ENCODE measurements around the gene LRRC8A. TPM values are rescaled to one million over a fixed set of nuclear protein-coding genes. Genes with fewer than 3 reads are reported as not detected.
"Not testable (repeated sequence)": the region's sequence is repeated elsewhere in the genome, so short reads cannot be mapped to it uniquely, and the experiment has no call there.

The LRRC8A gene
- total RNA-seq, 1 donor from 2014 or later, result 49.7 TPM

GRCh38 chr9:128943832-128944620 is 62.1 kb downstream of the LRRC8A start:
- Mint-ChIP-seq H3K27me3 (ENCODE audit: low read depth) (no peaks in the 10 kb centered on the region), H3K4me1 (peaks cover 31% of the 10 kb centered on the region), H3K27ac (ENCODE audit: unreplicated experiment) (no peak overlapping the region)

GRCh38 chr9:128944966-128945365 is 63.0 kb downstream of the LRRC8A start:
- not testable (repeated sequence) for H3K9me3 Mint-ChIP-seq; DNase-seq (ENCODE audit: low read depth, low spot score); H3K27me3 Mint-ChIP-seq (ENCODE audit: low read depth); H3K36me3 Mint-ChIP-seq (ENCODE audit: low read depth); H3K27ac Mint-ChIP-seq (ENCODE audit: unreplicated experiment)
- H3K4me3 Mint-ChIP-seq, result peak overlapping the region; percentile 31
- peaks cover 31% of the 10 kb centered on the region for H3K4me1 Mint-ChIP-seq

More at GRCh38 chr9:128943832-128944620, 62.1 kb downstream of the LRRC8A start:
- Mint-ChIP-seq H3K36me3 (ENCODE audit: low read depth) (peaks cover 7% of the 10 kb centered on the region), H3K9me3 (no peaks in the 10 kb centered on the region), H3K4me3 (peak overlapping the region; percentile 47)
- no peak for DNase-seq (ENCODE audit: low read depth, low spot score)
- no peak for TF ChIP-seq CTCF (conservative IDR thresholded peaks at IDR 0.05)

- no peak for DNase-seq (ENCODE audit: low read depth, low spot score)
- Mint-ChIP-seq H3K27ac (ENCODE audit: unreplicated experiment) (no peak overlapping the region), H3K4me3 (peak overlapping the region; percentile 97), H3K4me1 (peaks cover 24% of the 10 kb centered on the region), H3K27me3 (ENCODE audit: low read depth) (no peaks in the 10 kb centered on the region), H3K9me3 (no peaks in the 10 kb centered on the region), H3K36me3 (ENCODE audit: low read depth) (peaks cover 7% of the 10 kb centered on the region)
- no peak for TF ChIP-seq CTCF (conservative IDR thresholded peaks at IDR 0.05)
Measured at GRCh38 chr9:128945798-128946501, 64.0 kb downstream of the LRRC8A start.

- Mint-ChIP-seq H3K9me3 (no peaks in the 10 kb centered on the region), H3K27ac (ENCODE audit: unreplicated experiment) (peak overlapping the region; percentile 98), H3K4me3 (peak overlapping the region; percentile 97), H3K27me3 (ENCODE audit: low read depth) (no peaks in the 10 kb centered on the region), H3K4me1 (peaks cover 23% of the 10 kb centered on the region), H3K36me3 (ENCODE audit: low read depth) (peaks cover 7% of the 10 kb centered on the region)
- TF ChIP-seq CTCF (conservative IDR thresholded peaks at IDR 0.05), result no peak
- no peak for DNase-seq (ENCODE audit: low read depth, low spot score)
Measured at GRCh38 chr9:128946571-128947276, 64.8 kb downstream of the LRRC8A start.

- Mint-ChIP-seq H3K27me3 (ENCODE audit: low read depth) (no peaks in the 10 kb centered on the region), H3K4me3 (peak overlapping the region; percentile 97), H3K36me3 (ENCODE audit: low read depth) (peaks cover 7% of the 10 kb centered on the region), H3K27ac (ENCODE audit: unreplicated experiment) (peak overlapping the region; percentile 98), H3K4me1 (peaks cover 23% of the 10 kb centered on the region), H3K9me3 (no peaks in the 10 kb centered on the region)
- no peak for DNase-seq (ENCODE audit: low read depth, low spot score)
- no peak for TF ChIP-seq CTCF (conservative IDR thresholded peaks at IDR 0.05)
Measured at GRCh38 chr9:128947277-128947526, 65.3 kb downstream of the LRRC8A start.

Measured in neural crest cell (in vitro differentiated cells).